Measurements from ENCODE around the gene SMARCE1.

Gene SMARCE1

DNA sequence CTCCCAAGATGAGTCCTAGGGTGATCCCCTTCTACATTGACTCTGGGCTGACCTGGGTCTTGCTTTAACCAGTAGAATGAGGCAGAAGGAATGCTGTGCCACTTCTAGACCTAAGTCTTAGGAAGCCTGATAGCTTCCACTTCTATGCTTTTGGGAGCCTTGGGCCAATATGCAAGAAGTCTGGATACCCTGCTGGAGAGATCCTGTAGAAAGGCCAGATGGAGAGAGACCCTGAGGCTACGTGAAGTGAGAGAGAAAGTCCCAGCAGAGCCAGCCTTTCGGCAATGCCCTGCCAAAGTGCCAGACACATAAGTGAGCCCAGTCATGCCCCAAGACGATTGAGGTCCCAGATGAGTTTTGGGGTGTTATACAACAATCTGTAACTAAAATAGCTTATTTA, 15.6 kb upstream of the SMARCE1 start:
- Histone ChIP-seq H3K4me2 (ENCODE audit: low read length) (no peak overlapping the region), H3K79me2 (ENCODE audit: control insufficient read depth, low read length) (no peaks in the 10 kb centered on the region), H3K27ac (ENCODE audit: low read depth, low read length) (no peak overlapping the region), H3K9me2 (replicated peaks; ENCODE audit: control insufficient read depth, low read length) (no peaks in the 10 kb centered on the region), H3K4me1 (ENCODE audit: control insufficient read depth, low read length) (no peaks in the 10 kb centered on the region), H3K9me3 (ENCODE audit: control insufficient read depth, insufficient read depth, low read length) (no peaks in the 10 kb centered on the region), H3K36me3 (ENCODE audit: control insufficient read depth, low read length) (no peaks in the 10 kb centered on the region), H3K4me3 (ENCODE audit: low read length) (no peak overlapping the region), H3F3A (ENCODE audit: control insufficient read depth, insufficient read depth) (no peaks in the 10 kb centered on the region), H4K20me1 (ENCODE audit: control insufficient read depth, insufficient read depth, low read depth, low read length) (no peaks in the 10 kb centered on the region), H3K27me3 (ENCODE audit: control insufficient read depth, low read length) (peaks cover 35% of the 10 kb centered on the region)
- TF ChIP-seq EZH2phosphoT487 (IDR thresholded peaks at IDR 0.05; ENCODE audit: borderline replicate concordance, low read length) (no peak), CTCF (IDR thresholded peaks at IDR 0.05; ENCODE audit: low read depth, low read length, poor library complexity, severe bottlenecking) (no peak)

GRCh38 chr17:40659911-40660310, 12.3 kb upstream of the SMARCE1 start:
- no peak for TF ChIP-seq CTCF (IDR thresholded peaks at IDR 0.05; ENCODE audit: low read depth, low read length, poor library complexity, severe bottlenecking)
- no peak for TF ChIP-seq EZH2phosphoT487 (IDR thresholded peaks at IDR 0.05; ENCODE audit: borderline replicate concordance, low read length)
- Histone ChIP-seq H3K4me3 (ENCODE audit: low read length) (no peak overlapping the region), H4K20me1 (ENCODE audit: control insufficient read depth, insufficient read depth, low read depth, low read length) (no peaks in the 10 kb centered on the region), H3F3A (ENCODE audit: control insufficient read depth, insufficient read depth) (no peaks in the 10 kb centered on the region), H3K9me3 (ENCODE audit: control insufficient read depth, insufficient read depth, low read length) (no peaks in the 10 kb centered on the region), H3K27me3 (ENCODE audit: control insufficient read depth, low read length) (peaks cover 22% of the 10 kb centered on the region), H3K4me1 (ENCODE audit: control insufficient read depth, low read length) (no peaks in the 10 kb centered on the region), H3K4me2 (ENCODE audit: low read length) (no peak overlapping the region), H3K27ac (ENCODE audit: low read depth, low read length) (no peak overlapping the region), H3K36me3 (ENCODE audit: control insufficient read depth, low read length) (no peaks in the 10 kb centered on the region), H3K79me2 (ENCODE audit: control insufficient read depth, low read length) (no peaks in the 10 kb centered on the region), H3K9me2 (replicated peaks; ENCODE audit: control insufficient read depth, low read length) (no peaks in the 10 kb centered on the region)

DNA sequence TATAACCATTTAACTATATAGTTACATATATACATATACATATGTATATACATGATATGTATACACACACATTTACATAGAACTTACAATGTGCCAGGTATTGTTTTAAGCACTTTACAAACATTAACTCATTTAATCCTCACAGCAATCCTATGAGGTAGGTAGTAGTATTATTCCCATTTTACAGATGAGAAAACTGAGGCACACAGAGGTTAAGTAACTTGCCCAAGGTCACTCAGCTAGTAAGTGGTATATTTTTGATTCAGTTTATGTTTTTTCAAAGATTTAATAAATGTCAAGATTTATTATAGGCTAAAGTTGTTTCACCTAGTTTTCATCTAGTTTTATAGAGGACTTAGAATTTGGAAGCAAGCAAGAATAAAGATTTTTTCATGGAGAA, 10.8 kb upstream of the SMARCE1 start:
- H3K36me3 ChIP-seq (ENCODE audit: control insufficient read depth, low read length), result no peaks in the 10 kb centered on the region
- H3K4me3 ChIP-seq (ENCODE audit: low read length), result no peak overlapping the region
- H4K20me1 ChIP-seq (ENCODE audit: control insufficient read depth, insufficient read depth, low read depth, low read length), result no peaks in the 10 kb centered on the region
- no peak for TF ChIP-seq EZH2phosphoT487 (IDR thresholded peaks at IDR 0.05; ENCODE audit: borderline replicate concordance, low read length)
- no peak for TF ChIP-seq CTCF (IDR thresholded peaks at IDR 0.05; ENCODE audit: low read depth, low read length, poor library complexity, severe bottlenecking)
- no peaks in the 10 kb centered on the region for H3K9me3 ChIP-seq (ENCODE audit: control insufficient read depth, insufficient read depth, low read length)
- H3K27me3 ChIP-seq (ENCODE audit: control insufficient read depth, low read length), result peaks cover 15% of the 10 kb centered on the region
- H3K27ac ChIP-seq (ENCODE audit: low read depth, low read length), result no peak overlapping the region
- no peaks in the 10 kb centered on the region for H3K79me2 ChIP-seq (ENCODE audit: control insufficient read depth, low read length)
- H3K4me1 ChIP-seq (ENCODE audit: control insufficient read depth, low read length), result no peaks in the 10 kb centered on the region
- H3F3A ChIP-seq (ENCODE audit: control insufficient read depth, insufficient read depth), result no peaks in the 10 kb centered on the region
- no peaks in the 10 kb centered on the region for H3K9me2 ChIP-seq (replicated peaks; ENCODE audit: control insufficient read depth, low read length)
- no peak overlapping the region for H3K4me2 ChIP-seq (ENCODE audit: low read length)

Data from DOHH2 (cell line).